ENCODE data around the gene KRT35.

Gene KRT35

DNA sequence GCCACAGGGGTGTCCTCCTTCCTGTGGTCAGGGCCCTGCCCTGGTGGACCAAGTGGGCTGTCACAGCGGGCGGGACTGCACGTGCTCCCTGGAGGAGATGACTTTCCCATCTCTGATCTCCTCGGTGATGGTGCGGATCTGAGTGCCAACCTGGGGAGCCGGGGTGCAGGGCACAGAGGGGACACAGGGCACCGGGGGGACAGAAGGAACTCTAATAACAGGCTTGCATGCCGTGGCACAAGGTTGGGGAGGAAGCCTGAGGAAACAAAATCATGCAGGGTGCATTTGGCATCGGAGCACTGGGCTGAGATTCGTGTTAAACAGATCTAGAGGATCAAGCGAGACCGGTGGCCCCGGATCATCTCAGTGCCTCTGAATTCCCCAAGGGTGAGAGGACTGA lies 5.4 kb upstream of the KRT35 start:
- no peak for DNase-seq

DNA sequence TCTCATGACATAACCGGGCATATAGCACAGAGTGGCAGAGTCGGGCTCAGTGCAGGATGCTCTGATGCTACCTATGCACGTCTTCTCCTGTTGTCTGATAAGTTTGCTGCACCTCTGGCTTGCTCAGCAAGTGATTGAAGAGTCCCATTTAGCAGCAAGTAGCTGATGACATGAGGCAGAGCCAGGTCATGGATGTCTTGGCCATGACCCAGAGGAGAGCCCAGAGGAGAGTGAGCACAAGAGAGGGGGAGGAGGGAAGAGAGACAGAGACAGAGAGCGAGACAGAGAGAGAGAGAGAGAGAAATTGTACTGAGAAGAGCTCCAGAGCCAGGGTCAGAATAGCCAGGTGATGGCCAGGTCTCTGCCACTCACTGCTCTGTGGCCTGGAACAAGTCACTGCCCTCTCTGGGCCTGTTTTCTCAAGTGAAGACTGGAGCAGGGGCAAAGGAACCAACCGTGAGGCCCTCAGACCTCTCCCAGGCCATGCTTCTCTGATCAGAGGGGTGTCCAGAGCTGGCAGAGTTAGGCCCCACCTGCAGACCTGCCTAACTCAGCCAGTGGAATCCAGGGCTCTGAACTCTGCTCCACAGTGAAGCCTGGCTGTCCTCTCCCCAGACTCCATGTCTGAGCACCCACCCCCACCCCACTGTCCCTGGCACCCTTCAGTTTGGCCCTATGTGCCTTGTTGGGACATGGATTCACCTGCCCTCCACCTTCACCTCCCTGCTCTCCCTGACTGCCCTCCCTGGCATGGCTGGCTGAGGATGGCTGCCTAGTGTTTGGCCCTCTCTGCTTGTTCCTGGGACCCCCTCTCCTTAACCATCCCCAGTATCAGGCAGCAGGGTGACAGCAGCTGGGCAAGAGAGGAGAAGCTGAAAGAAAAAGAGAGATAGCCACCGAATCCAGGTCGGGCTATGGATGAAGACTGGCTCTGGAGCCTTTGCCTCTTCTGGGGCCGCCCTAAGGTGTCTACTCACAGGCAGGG lies 4.3 kb upstream of the KRT35 start:
- DNase-seq: no peak

DNA sequence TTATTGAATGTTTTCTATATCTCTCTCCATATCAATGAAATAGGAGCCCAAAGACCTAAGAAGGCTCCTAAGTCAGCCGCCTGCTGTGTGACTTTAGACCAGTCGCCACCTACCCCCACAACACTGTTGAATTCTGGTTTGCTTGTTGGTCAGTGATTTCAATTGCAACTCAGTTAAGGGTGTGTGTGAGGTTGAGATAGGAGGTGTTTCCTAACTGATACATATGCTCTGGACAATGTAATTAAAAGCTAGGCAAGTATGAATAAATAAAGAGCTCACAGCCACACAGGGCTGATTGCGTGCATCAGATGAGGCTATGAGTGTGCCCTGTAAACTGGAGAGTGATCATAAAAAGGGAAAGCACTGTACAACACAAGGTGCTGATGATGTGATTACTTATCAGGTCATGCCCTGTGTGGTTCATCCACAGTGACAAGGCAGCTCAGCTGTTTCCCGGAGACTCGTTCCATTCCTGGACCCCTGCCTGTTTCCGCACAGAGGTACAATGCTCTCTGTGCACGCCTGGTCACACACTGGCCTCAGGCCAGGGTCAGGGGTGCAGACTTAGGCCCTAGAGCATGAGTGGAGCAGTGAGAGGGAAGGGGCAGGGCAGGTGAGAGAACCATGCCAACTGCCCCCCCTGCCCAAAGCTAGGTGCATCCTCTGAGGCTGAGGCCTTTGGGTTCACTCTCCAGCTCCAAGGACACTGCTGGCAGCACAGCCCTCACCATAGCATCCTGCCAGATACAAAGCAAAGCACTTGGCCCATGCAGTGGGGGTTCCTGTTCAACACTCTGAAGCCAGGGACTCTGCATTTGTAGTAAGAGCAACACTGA lies 3.3 kb upstream of the KRT35 start:
- DNase-seq: no peak

DNA sequence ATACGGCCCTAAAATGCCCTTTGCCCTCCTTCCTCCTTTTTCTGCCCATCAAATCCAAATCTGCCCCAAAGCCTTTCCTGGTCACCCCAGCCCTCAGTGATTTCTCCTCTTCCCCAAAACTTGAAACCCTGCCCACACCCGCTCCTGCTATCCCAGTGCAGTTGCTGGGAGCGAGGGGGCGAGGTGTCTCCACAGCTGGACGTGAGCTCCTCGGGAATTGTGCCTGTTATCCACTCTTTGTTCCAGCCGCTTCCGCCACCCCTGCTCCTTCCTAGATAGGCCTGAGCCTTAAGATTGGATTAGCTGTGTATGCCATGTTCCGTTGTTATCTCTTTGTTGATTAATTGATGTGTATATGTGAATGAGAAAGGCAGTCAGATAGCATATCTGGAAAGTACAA lies 2.6 kb upstream of the KRT35 start:
- DNase-seq: no peak

DNA sequence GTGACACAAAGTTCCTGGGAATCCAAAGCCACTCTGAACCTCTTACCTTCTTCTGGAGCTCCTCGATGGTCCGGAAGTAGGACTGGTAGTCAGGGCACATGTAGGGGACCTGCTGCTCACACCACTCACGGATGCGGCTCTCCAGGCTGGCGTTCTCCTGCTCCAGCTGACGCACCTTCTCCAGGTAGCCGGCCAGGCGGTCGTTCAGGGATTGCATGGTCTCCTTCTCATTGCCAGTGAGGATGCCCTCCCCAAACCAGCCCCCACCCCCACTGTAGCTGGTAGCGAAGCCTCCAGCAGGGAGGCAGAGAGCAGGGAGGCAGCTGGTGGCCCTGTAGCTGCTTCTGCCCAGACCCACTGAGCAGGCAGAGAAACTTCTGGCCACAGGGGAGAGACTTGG lies 370 bp downstream of the KRT35 start:
- DNase-seq: no peak

DNA sequence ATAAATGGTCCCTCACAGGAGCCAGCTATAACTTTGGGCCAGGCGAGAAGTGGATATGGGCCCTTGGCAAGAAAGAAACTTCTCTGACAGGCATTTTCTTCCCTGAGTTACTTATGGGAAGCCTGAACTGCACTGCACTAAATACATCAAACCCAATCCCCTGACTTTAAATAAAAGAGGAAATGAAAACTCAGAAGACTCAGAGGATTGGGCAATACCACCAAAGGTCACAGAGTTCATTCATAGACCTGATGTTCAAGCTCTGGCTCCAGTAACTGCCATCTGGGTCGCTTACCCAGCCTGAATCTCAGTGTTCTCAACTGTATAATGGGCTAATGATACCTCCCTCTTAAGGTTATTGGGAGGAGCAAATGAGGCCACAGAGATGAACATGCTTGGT lies 815 bp downstream of the KRT35 start:
- DNase-seq: no peak

DNA sequence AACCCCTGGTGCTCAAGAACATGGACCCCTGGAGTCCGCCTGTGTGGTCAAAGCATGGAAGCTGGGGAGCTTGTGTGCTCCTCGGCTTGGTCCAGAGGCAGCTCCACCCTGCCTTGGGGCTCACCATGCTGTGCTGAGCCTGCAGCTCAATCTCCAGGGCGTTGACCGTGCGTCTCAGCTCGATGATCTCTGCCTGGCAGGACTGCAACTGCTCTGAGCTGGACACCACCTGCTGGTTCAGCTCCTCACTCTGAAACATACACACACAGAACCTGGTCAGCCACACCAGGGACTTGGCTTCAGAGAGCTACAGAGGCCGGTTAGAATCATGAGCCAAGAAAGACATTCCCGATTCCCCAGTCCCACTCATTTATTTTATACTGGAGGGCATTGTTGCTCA lies 2.7 kb downstream of the KRT35 start:
- DNase-seq: no peak

DNA sequence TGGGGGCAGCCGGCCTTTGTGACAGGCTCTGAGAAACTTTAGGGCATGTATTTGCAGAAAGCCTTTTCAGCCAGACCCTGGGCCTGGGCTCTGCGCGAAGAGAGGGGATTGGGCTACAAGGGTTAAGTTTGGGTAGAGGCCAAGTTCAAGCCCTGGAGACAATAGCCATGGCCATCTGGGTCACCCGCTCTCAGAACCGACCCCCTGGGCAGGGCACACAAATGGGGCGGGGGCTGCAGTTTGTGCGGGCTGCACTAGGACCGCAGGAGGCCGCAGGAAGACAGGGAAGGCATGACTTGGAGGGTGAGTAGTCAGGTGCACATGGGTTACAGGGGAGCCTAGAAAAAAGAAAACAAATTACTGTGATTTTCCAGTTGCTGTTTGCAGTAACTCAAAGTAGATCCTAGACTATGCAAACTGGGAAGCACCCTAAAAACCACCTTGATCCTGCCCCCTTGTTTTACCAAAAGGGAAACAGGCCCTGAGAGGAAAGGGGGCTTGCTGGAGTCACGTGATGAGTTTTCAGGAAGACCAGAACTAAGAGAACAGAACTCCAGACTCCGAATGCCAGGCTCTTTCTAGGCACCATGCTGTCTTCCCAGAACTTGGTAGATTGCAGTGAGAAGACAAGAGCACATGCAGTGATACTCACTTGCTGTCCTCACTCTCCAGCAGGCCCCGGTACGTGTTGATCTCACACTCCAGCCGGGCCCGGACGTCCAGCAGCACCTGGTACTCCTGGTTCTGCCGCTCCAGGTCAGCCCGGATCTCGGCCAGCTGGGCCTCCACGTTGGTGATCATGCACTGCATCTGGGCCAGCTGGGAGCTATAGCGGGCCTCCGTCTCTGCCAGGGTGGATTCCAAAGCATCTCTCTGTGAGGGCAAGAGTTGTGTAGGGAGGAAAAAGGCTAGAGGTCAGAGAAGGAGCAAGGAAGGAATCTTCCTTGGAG lies 3.8 kb downstream of the KRT35 start:
- DNase-seq: no peak

DNA sequence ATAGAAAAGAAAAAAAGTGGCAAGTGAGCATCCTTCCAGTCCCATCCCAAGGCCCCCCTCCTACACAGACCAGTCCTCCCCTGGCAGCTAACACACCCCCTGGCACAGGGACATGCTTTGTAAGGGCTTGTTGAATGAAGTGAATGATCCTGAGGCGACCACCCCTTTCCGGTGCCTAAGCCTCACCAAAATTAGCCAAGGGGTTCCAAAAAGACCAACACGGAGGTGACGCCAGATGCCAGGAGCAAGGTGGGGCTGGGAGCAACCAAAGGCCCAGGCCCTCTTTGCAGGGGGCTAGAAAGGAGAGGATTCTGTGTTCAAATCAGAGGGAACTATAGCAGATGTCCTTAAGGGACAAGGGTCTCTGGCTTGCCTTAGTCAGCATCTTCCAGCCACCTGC lies 5.5 kb downstream of the KRT35 start:
- no peak for DNase-seq

DNA sequence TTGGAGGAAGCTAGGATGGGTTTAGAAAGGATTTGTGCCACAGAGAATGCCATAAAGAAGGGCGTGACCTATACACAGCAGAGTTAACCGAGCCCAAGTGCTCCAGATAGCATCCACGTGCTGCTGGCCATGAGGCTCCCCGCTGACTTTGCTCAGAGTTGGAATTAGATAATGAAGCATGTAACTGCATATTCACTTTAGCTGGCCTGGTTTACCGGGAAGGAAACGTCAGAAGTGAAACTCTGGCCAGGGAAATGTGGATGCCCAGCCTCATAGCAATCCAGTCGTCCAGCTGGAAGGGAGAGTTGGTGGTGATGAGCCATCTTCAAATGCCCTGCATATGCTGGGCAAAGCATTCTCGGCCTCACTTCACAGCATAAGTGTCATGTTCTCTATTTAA lies 6.1 kb downstream of the KRT35 start:
- DNase-seq: no peak

DNA sequence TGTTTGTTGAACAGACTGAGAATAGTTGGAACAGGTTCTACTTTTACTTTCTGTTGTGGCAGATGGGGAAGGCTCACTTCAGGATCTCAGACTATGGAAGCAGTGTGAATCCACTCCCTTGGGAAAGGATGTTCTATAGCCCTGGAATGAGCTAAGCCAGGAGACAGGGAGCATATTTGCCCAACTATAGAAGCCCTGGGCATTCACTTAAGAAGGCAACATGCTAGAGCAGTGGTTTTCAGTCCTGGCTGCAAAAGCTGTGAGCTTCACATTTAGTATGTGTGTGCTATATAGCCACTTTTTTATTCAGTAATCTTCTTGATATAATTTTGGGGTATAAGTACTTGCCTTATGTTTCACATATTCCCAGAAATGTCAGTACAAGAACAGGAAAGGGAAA lies 12.6 kb downstream of the KRT35 start:
- no peak for DNase-seq

DNA sequence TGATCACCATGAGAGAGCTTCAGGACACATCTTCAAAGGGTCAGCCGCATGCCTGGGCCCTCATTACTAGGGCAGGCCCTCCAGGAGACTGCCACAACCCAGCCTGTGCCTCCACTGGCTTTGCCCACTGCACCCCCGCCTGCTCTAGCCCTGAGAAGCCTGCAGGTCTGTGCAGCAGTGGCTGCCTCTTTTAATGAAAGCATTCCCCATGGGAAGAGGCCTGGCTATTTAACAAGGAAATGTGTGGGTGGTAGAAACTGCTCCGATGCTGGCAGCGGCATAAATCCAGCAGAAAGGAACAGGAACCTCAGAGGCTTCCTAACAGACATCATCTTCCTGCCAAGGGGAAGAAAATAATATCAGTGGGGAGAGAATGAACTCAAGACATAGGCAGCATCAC lies 13.4 kb downstream of the KRT35 start:
- DNase-seq: no peak

DNA sequence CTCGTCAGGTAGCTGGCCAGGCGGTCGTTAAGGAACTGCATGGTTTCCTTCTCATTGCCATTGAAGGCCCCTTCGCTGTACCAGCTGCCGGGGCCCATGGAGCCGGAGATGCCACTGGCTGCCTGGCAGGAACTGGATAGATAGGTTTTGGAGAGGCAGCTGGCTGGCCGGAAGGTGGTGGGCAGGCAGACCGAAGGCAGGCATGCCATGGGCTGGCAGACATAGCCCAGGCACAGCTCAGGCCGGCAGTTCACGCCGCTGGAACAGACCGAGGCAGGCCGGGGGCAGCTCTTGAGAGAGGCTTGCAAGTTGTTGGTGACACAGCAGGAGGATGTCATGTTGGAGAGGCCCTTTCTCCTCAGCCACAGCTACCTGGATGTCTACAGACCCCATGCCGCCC lies 14.0 kb downstream of the KRT35 start, which contains the start of gene KRT32:
Gene KRT32, minus strand, starts transcription at position 399 of the 400 bp plus-strand sequence. Its CDS starts 61 bp downstream, at position 338.
- DNase-seq: no peak

DNA sequence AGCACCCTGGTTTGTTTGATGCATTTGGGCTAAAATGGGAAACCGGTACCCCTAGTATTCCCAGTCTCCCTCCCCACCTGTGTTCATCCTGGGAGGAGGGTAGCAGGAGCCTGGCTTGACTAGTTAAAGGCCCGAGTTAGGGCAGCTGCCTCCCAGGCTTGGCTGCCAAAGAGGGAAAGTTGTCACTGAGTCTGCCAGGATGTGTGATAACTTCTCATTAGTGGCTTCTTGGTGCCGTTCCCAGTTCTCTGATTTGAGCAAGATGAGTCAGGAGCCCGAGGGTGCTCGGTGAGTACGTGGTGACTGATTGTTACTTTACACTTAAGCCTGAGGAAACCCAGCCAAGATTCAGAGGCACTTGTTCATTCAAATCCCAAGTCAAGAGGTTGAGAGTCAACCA lies 16.3 kb downstream of the KRT35 start:
- no peak for DNase-seq

DNA sequence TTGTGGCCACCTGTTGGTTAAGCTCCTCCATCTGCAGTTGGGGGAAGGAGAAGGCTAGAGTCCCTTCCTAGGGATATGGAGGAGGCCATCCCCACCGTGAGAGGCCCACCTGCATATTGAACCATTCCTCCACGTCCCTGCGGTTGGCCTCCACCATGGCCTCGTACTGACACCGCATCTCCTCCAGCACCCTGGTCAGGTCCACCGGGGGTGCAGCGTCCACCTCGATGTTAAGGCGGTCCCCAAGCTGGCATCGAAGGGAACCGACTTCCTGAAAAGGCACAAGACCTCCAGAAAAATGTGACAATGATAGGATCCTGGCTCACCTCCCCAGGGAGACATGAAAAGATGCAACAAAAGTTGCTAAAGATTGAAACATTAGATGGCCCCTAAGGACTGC lies 16.8 kb downstream of the KRT35 start:
- no peak for DNase-seq

DNA sequence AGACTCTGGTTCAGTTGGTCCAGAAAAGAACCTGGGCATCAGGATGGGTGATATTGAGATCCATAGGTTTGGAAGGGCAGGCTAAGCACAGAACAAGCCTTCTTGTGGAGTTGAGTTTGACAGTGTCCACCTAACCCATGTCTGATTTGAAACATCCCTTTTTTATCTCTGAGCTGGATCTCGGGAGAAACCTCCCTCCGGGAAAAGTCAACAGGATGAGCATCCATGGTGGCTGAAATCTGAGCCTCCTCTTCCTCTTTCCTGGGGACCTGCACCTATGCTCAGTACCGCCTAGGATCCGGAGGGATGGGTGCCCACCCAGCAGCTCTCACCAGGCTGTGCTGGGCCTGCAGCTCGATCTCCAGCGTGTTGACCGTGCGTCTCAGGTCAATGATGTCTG lies 17.2 kb downstream of the KRT35 start:
- no peak for DNase-seq

DNA sequence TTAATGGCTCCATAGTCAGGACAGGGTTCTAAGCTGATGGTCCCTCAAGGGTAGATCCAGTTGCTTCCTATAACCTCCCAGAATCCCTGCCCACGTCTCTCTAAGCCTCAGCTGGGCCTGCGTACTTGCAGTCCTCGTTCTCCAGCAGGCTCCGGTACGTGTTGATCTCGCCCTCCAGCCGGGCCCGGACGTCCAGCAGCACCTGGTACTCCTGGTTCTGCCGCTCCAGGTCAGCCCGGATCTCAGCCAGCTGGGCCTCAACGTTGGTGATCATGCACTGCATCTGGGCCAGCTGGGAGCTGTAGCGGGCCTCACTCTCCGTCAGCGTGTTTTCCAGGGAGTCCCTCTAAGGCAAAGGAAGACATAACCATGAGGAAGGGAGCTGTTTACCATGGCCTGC lies 18.2 kb downstream of the KRT35 start:
- no peak for DNase-seq

DNA sequence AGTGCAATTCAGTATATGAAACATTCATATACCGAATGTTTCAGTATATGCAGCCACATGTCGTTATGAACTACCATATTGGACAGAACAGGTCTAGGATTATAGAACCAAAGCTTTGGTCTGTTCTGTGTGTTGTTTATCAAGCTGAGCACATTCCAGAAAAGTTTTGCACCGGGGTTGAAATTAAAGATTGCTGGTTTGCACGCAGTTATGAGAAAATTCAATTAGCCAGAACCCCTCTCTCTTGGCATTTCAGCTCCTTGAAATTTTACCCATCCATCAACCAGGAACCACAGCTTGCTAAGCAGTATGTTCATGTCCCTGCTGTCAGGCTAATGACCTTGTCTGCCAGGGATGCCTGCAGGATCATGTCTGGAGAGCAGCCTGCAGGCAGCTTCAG lies 23.3 kb downstream of the KRT35 start:
- no peak for DNase-seq

DNA sequence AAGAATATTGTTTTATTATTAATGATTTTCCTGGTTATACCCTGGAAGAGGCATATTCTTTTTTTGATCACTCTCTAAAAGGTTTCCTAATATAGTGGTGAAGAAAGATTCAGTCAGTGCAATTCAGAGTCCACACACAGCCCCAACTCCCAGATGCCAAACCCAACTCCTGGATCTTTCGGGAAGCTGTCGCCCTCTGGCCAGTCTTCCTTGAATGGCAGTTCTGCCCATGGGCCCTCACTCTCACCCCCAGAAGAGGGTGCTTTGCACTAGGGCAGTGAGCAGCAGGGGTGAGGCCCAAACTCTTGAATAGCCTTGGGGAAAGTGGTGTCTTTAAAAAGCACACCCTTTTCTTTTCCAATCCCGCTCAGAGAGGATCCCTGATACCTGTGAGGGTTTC lies 24.7 kb downstream of the KRT35 start:
- no peak for DNase-seq

DNA sequence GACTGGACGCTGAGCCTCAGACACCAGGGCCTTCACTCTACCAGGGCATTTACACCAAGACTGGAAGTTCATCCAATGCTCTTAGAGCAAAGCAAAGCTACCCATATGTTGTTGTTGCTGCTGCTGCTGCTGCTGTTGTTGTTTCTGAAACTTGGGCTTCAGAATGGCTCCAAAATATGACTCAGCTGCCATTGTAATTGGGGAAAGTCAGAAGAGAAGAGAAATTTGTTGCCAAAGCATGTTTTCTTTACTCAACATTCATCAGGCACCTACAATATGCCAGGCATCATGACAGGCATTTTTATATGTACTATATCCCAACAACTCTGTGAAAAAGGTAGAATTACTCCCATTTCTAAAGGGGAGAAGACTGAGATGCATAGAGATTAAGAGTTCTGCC lies 25.7 kb downstream of the KRT35 start:
- no peak for DNase-seq

DNA sequence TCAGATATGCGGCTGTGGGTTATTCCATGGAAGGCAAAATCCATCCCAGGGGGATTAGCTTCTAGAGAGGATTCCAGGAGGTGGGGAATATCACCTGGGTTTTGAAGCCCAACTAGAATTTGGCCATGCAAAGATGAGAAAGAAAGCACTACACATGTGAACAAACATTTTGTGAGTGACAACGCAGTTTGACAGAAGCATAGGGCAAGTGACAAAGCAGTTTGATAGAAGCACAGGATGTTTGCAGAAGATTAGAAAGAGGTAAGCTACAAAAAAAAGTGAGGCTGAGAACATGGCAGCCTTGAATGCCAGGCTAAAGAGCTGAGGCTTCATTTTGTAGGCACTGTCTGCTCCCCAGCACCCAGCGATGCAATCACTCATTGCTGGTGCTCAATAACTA lies 27.9 kb downstream of the KRT35 start:
- DNase-seq: no peak

DNA sequence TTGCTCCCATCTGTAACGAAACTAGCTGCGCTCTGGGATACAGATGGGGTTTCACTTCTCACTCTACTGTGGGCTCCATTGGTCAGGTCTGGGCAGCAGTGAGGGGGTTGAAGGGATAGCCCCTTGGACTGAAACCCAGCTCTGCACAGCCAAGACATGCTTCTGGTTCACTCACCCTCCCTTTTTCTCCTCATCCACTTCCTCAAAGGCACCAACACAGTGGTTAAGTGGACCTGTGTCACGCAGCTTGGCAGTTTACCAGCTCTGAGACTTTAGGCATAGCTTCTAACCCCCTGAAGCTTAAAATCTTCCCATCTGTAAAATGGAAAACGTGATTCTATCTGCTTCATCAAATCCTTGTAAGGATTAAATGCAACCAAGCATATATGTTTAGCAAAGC lies 28.7 kb downstream of the KRT35 start:
- no peak for DNase-seq
